GM12878 (cell line): ENCODE results near the gene SCAI.

Experiments used
- EGR1 ChIP-seq, 2 experiments: IDR thresholded peaks; 1 replicate in 1 of 2; 2 replicates in 1 of 2; pipeline ENCODE4 v1.6.1; 2011 to 2012; ENCODE audit warnings: low read depth in 2 of 2, low read length in 2 of 2, borderline replicate concordance in 1 of 2, mild to moderate bottlenecking in 1 of 2, moderate library complexity in 1 of 2
- EP300 ChIP-seq, 2 experiments: fragments of 150-350 bp in 1 of 2; IDR thresholded peaks; 2 replicates each; pipeline ENCODE4 v1.6.1; 2011 to 2012; ENCODE audit warnings: low read depth in 2 of 2, low read length in 2 of 2, borderline replicate concordance in 1 of 2, improper control_type of control experiment in 1 of 2, inconsistent platforms in 1 of 2; ENCODE audit not compliant: control insufficient read depth in 1 of 2
- EZH2 ChIP-seq: IDR thresholded peaks from 2 replicates; pipeline ENCODE4 v1.6.1; 2012; ENCODE audit warnings: low read depth, mild to moderate bottlenecking, control low read depth, inconsistent platforms, low read length, borderline replicate concordance; ENCODE audit not compliant: control insufficient read depth
- FOXK2 ChIP-seq: fragments of 450-650 bp; IDR thresholded peaks from 2 replicates; pipeline ENCODE4 v1.6.1; 2017; ENCODE audit warnings: mild to moderate bottlenecking, moderate library complexity
- RAD21 ChIP-seq: IDR thresholded peaks from 2 replicates; pipeline ENCODE4 v1.6.1; 2011; ENCODE audit warnings: mild to moderate bottlenecking, low read depth, low read length, moderate library complexity; ENCODE audit not compliant: insufficient read depth

DNA sequence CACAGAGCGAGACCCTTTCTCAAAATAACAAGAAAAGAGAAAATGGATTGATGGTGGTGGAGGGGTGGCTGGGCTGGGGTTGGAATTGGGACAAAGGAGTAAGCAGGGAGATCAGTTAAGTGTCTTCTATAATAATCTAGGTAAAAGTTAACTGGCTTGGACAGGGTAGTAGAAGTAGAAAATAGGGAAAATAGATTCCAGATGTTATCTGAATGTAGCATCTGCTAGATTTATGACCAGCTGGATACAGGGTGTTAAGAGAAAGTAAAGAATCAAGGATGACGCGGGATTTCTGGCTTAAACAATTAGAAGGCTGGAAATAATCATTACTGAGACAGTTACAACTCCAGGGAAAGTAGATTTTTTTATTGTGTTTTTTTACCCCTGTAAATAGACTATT lies 33.3 kb upstream of the SCAI start:
- TF ChIP-seq EZH2: no peak
- no peak for TF ChIP-seq FOXK2
- TF ChIP-seq EP300 (IDR thresholded peaks at IDR 0.05; ENCODE audit: borderline replicate concordance in 1 of 2, control insufficient read depth in 1 of 2, low read depth in 2 of 2, low read length in 2 of 2): no peak
- no peak for TF ChIP-seq RAD21
- no peak for TF ChIP-seq EGR1 (IDR thresholded peaks at IDR 0.05; ENCODE audit: borderline replicate concordance in 1 of 2, low read depth in 2 of 2, low read length in 2 of 2)
